SH-SY5Y (cell line): ENCODE data around the gene PFKL.

Source experiments
- GATA2 ChIP-seq: IDR thresholded peaks from 2 replicates; pipeline ENCODE4 v1.6.1; 2011; ENCODE audit warnings: mild to moderate bottlenecking, low read depth, low read length
- GATA3 ChIP-seq: IDR thresholded peaks from 2 replicates; pipeline ENCODE4 v1.6.1; 2011; ENCODE audit warnings: low read depth, mild to moderate bottlenecking, low read length, moderate library complexity

DNA sequence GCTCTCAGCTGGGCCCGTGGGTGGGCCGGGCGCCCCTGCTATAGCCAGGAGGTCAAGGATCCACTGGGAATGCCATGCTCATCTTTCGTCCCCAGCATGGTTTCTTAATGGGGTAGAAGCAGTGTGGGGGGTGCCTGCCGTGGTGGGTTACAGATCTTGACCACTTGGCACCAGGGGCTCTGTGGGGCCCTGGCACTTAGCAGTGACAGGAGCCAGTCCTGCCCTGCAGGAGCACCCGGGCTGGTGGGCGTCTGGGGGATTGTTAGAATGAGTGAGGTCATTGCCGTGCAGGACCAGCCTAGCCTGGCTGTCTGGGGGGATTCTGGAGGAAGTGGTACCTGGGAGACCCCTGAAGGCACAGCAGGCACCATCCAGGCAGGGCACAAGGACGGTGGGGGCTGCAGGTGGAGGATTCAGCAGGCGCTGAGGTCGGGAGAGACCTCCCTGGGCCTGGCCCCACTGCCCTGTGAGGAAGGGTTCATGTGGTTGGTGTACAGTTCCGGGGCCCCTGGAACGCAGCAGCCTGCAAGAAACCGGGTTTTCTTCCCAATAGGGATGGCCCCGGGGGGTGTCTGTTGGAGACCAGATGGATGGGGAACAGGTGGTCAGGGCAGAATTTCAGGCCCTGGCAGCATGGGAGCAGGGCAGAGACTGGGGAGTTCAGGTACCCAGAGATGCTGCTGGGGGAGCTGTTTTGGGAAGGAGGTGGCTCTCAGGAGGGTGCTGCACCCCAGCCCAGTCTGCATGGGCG lies 9.4 kb upstream of the PFKL start:
- TF ChIP-seq GATA3 (no peak), GATA2 (no peak)
